Testis (tissue), 2 donors: ENCODE measurements around the gene S100A9.
"Not testable (repeated sequence)": the region's sequence is repeated elsewhere in the genome, so short reads cannot be mapped to it uniquely, and the experiment has no call there.

Experiments used
- CTCF ChIP-seq, 3 experiments: fragments of 450-650 bp in 2 of 3; fragments of 200-600 bp in 1 of 3; sonication (generic) in 1 of 3; IDR thresholded peaks; one replicate each; pipeline ENCODE4 v1.5.1; 2016 to 2019; ENCODE audit warnings: antibody characterized with exemption in 3 of 3, mild to moderate bottlenecking in 2 of 3, moderate library complexity in 1 of 3
- POLR2A ChIP-seq: fragments of 450-650 bp; IDR thresholded peaks from one replicate; pipeline ENCODE4 v1.6.1; 2017; ENCODE audit warnings: antibody characterized with exemption, mild to moderate bottlenecking, moderate library complexity

DNA sequence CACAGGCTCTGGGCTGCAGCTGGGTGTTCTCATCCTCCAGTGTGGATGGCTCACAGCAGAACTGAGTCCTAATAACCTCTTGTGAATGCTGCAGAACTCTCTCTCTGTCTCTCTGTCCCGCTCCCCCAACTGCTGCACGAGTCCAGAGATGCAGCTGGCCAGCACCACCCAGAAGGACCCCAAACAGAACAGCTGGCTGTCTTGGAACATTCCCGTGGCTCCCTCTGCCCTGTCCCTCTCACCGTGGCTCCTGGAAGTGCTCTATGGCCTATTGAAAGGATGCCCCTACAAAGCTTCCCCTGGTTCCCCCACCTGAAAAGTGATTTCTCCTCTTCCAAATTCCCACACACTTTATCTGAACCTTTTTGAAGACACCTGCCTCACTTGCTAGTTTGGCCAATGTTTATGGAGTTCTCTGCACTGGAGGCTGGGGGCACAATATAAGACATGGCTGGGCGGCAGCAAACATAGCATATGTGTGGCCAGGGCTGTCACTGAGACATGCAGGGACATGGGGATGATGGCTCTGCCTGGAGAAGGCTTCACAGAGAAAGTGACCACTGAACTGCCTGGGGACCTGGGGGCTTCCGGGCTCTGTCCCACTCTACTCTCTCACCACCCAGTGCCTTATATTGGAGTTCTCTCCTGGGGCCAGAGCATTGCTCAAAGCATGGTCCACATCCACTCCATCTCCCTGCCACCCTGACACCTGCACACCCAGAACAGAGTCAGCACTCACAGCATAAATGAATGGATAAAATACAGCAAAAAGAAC, 48.4 kb downstream of the S100A9 start:
- not testable (repeated sequence) for TF ChIP-seq POLR2A; CTCF (IDR thresholded peaks at IDR 0.05)
